ENCODE data around the gene FNDC7. TPM values are rescaled to one million over a fixed set of nuclear protein-coding genes. Genes with fewer than 3 reads are reported as not detected.

Gene FNDC7
- total RNA-seq, 1 experiment from 2014 or later = 0.05 TPM

- no peaks in the 10 kb centered on the region; the same call in 1 of the 2 replicates for H3K36me3 ChIP-seq (ENCODE audit: control insufficient read depth, insufficient read depth, low read length)
Observed at GRCh38 chr1:108785880-108786279, 73.2 kb downstream of the FNDC7 start.

GRCh38 chr1:108791790-108792189, 79.1 kb downstream of the FNDC7 start:
- in situ Hi-C loops (cut with HindIII; ENCODE audit: low pct_unique_long_range_greater_than_20kb, low sequenced_read_pairs) = no loop called here
- no peak for TF ChIP-seq POLR2AphosphoS5 (IDR thresholded peaks at IDR 0.05; ENCODE audit: low read depth, low read length)
- TF ChIP-seq CTCF (IDR thresholded peaks at IDR 0.05) = no peak
- no peak for TF ChIP-seq TCF7L2 (IDR thresholded peaks at IDR 0.05; ENCODE audit: low read depth, low read length)
- TF ChIP-seq REST (IDR thresholded peaks at IDR 0.05; ENCODE audit: insufficient read depth in 1 of 2, low read depth in 2 of 2, low read length in 1 of 2) = no peak
- no peak for TF ChIP-seq SIN3A (IDR thresholded peaks at IDR 0.05; ENCODE audit: borderline replicate concordance, insufficient read depth, low read depth, low read length)
- H3K27me3 ChIP-seq (ENCODE audit: control insufficient read depth, insufficient read depth, low read length) = no peaks in the 10 kb centered on the region
- no peak for DNase-seq (ENCODE audit: low read depth, low spot score)
- H3K27ac ChIP-seq (ENCODE audit: low read length) = no peak overlapping the region
- intact Hi-C loops (cut with micrococcal nuclease; ENCODE audit: unreplicated experiment) = no loop called here
- H3K4me1 ChIP-seq (ENCODE audit: control insufficient read depth, insufficient read depth, low read length) = no peaks in the 10 kb centered on the region
- no peak for ATAC-seq
- ChIA-PET POLR2A (no interaction called here), CTCF (no interaction called here)
- peaks cover 11% of the 10 kb centered on the region; the same call in 1 of the 2 replicates for H3K9me3 ChIP-seq (ENCODE audit: control insufficient read depth, insufficient read depth, low read depth, low read length)
- no peak overlapping the region for H3K4me3 ChIP-seq (ENCODE audit: low read depth in 2 of 2, low read length in 2 of 2)
- BruUV-seq (replicated peaks) = no TSS peak
- H3K36me3 ChIP-seq (ENCODE audit: control insufficient read depth, insufficient read depth, low read length) = 0 out of 2 replicates have a peak, but pooled peaks cover 5% of the 10 kb centered on the region

More at GRCh38 chr1:108785880-108786279, 73.2 kb downstream of the FNDC7 start:
- in situ Hi-C loops (cut with HindIII; ENCODE audit: low pct_unique_long_range_greater_than_20kb, low sequenced_read_pairs) (no loop called here), intact Hi-C loops (cut with micrococcal nuclease; ENCODE audit: unreplicated experiment) (no loop called here)
- BruUV-seq (replicated peaks) = no TSS peak
- H3K27me3 ChIP-seq (ENCODE audit: control insufficient read depth, insufficient read depth, low read length) = no peaks in the 10 kb centered on the region
- H3K27ac ChIP-seq (ENCODE audit: low read length) = no peak overlapping the region
- POLR2A ChIA-PET = no interaction called here
- TF ChIP-seq TCF7L2 (IDR thresholded peaks at IDR 0.05; ENCODE audit: low read depth, low read length) (no peak), REST (IDR thresholded peaks at IDR 0.05; ENCODE audit: insufficient read depth in 1 of 2, low read depth in 2 of 2, low read length in 1 of 2) (no peak), CTCF (IDR thresholded peaks at IDR 0.05) (no peak), POLR2AphosphoS5 (IDR thresholded peaks at IDR 0.05; ENCODE audit: low read depth, low read length) (no peak), SIN3A (IDR thresholded peaks at IDR 0.05; ENCODE audit: borderline replicate concordance, insufficient read depth, low read depth, low read length) (no peak)
- no peaks in the 10 kb centered on the region for H3K9me3 ChIP-seq (ENCODE audit: control insufficient read depth, insufficient read depth, low read depth, low read length)
- H3K4me3 ChIP-seq (ENCODE audit: low read depth in 2 of 2, low read length in 2 of 2) = no peak overlapping the region
- ATAC-seq = no peak
- no peak for DNase-seq (ENCODE audit: low read depth, low spot score)
- CTCF ChIA-PET = no interaction called here
- no peaks in the 10 kb centered on the region for H3K4me1 ChIP-seq (ENCODE audit: control insufficient read depth, insufficient read depth, low read length)
